Suprapubic skin (tissue), 3 donors: ENCODE measurements around the gene TRRAP.

Experiments used
- EP300 ChIP-seq: sonication (generic); formaldehyde crosslinking; IDR thresholded peaks from one replicate; pipeline ENCODE4 v1.6.1; 2017; ENCODE audit warnings: antibody characterized with exemption
- POLR2A ChIP-seq, 2 donors: fragments of 450-650 bp; IDR thresholded peaks; one replicate each; pipeline ENCODE4 v1.6.1; 2017; ENCODE audit warnings: antibody characterized with exemption in 2 of 2, mild to moderate bottlenecking in 2 of 2, moderate library complexity in 2 of 2
- TF ChIP-seq, protein P1 (sequence below), 2 donors: fragments of 200-600 bp in 1 of 2; fragments of 450-650 bp in 1 of 2; sonication (generic) in 1 of 2; IDR thresholded peaks; one replicate each; pipeline ENCODE4 v1.5.1; 2016 to 2019; ENCODE audit warnings: antibody characterized with exemption in 2 of 2, mild to moderate bottlenecking in 1 of 2, moderate library complexity in 1 of 2

- TF ChIP-seq, protein P1, sequence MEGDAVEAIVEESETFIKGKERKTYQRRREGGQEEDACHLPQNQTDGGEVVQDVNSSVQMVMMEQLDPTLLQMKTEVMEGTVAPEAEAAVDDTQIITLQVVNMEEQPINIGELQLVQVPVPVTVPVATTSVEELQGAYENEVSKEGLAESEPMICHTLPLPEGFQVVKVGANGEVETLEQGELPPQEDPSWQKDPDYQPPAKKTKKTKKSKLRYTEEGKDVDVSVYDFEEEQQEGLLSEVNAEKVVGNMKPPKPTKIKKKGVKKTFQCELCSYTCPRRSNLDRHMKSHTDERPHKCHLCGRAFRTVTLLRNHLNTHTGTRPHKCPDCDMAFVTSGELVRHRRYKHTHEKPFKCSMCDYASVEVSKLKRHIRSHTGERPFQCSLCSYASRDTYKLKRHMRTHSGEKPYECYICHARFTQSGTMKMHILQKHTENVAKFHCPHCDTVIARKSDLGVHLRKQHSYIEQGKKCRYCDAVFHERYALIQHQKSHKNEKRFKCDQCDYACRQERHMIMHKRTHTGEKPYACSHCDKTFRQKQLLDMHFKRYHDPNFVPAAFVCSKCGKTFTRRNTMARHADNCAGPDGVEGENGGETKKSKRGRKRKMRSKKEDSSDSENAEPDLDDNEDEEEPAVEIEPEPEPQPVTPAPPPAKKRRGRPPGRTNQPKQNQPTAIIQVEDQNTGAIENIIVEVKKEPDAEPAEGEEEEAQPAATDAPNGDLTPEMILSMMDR (IDR thresholded peaks at IDR 0.05) = no peak
- TF ChIP-seq EP300 (no peak), POLR2A (IDR thresholded peaks at IDR 0.05) (no peak)
These were observed 103.4 kb downstream of the TRRAP start for GRCh38 chr7:98981701-98982100.
